Liver (tissue), 9 donors: Measurements from ENCODE around the gene TNPO2. TPM values are rescaled to one million over a fixed set of nuclear protein-coding genes. Genes with fewer than 3 reads are reported as not detected.

Source experiments
- DNase-seq: peaks from one replicate; pipeline ENCODE4 v3.0.0-alpha.2; 2017; ENCODE audit warnings: low spot score
- H3K27ac ChIP-seq, 2 donors: one replicate each; pipeline ENCODE4 v1.7.0; 2013; ENCODE audit warnings: inconsistent platforms in 2 of 2, low read length in 2 of 2, control low read depth in 1 of 2, low read depth in 1 of 2, mild to moderate bottlenecking in 1 of 2
- H3K27me3 ChIP-seq, 4 donors: one replicate each; pipeline versions ENCODE4 v1.6.1 to v1.7.0; 2013; ENCODE audit warnings: low read length in 3 of 4, inconsistent platforms in 1 of 4, mild to moderate bottlenecking in 1 of 4, moderate library complexity in 1 of 4; ENCODE audit not compliant: control insufficient read depth in 4 of 4, insufficient read depth in 4 of 4
- H3K36me3 ChIP-seq, 4 donors: one replicate each; pipeline versions ENCODE4 v1.6.1 to v1.7.0; 2013; ENCODE audit warnings: low read length in 3 of 4, mild to moderate bottlenecking in 3 of 4, low read depth in 1 of 4, moderate library complexity in 1 of 4; ENCODE audit not compliant: control insufficient read depth in 4 of 4, insufficient read depth in 3 of 4
- H3K4me1 ChIP-seq, 4 donors: one replicate each; pipeline versions ENCODE4 v1.6.1 to v1.7.0; 2013; ENCODE audit warnings: low read length in 3 of 4, mild to moderate bottlenecking in 3 of 4, moderate library complexity in 1 of 4; ENCODE audit not compliant: control insufficient read depth in 4 of 4, insufficient read depth in 4 of 4
- H3K4me3 ChIP-seq, 3 donors: one replicate each; pipeline versions ENCODE4 v1.6.1 to v1.7.0; 2013; ENCODE audit warnings: low read length in 3 of 3, control low read depth in 1 of 3, low read depth in 1 of 3, mild to moderate bottlenecking in 1 of 3
- H3K9ac ChIP-seq, 2 donors: one replicate each; pipeline ENCODE4 v1.7.0; 2013; ENCODE audit warnings: low read length in 2 of 2, mild to moderate bottlenecking in 2 of 2, moderate library complexity in 2 of 2, control low read depth in 1 of 2, low read depth in 1 of 2
- H3K9me3 ChIP-seq, 4 donors: one replicate each; pipeline versions ENCODE4 v1.6.1 to v1.7.0; 2013; ENCODE audit warnings: low read length in 3 of 4; ENCODE audit not compliant: control insufficient read depth in 4 of 4
- ATF3 ChIP-seq: IDR thresholded peaks from 2 replicates; pipeline ENCODE4 v1.6.1; 2016; ENCODE audit warnings: antibody characterized with exemption
- CTCF ChIP-seq: fragments of 150-350 bp; IDR thresholded peaks from 2 replicates; pipeline ENCODE4 v1.5.1; 2017; ENCODE audit warnings: improper control_type of control experiment, low read depth, low read length; ENCODE audit not compliant: missing input control
- EGR1 ChIP-seq, 2 donors: IDR thresholded peaks; 2 replicates each; pipeline ENCODE4 v1.6.1; 2016 to 2018; ENCODE audit warnings: antibody characterized with exemption in 2 of 2, low read depth in 2 of 2
- FOXA2 ChIP-seq: IDR thresholded peaks from 2 replicates; pipeline ENCODE4 v1.6.1; 2016; ENCODE audit warnings: antibody characterized with exemption
- GABPA ChIP-seq, 2 donors: IDR thresholded peaks in 1 of 2; conservative IDR thresholded peaks in 1 of 2; 2 replicates each; pipeline ENCODE4 v1.6.1; 2016; ENCODE audit warnings: antibody characterized with exemption in 2 of 2, mild to moderate bottlenecking in 1 of 2, moderate library complexity in 1 of 2
- HNF4A ChIP-seq, 2 donors: conservative IDR thresholded peaks; 2 replicates each; pipeline ENCODE4 v1.6.1; 2016; ENCODE audit warnings: antibody characterized with exemption in 2 of 2, mild to moderate bottlenecking in 2 of 2
- HNF4G ChIP-seq: IDR thresholded peaks from 2 replicates; pipeline ENCODE4 v1.6.1; 2016; ENCODE audit warnings: antibody characterized with exemption
- JUND ChIP-seq, 2 donors: IDR thresholded peaks; 2 replicates each; pipeline ENCODE4 v1.6.1; 2016; ENCODE audit warnings: antibody characterized with exemption in 2 of 2
- MAX ChIP-seq: IDR thresholded peaks from 2 replicates; pipeline ENCODE4 v1.6.1; 2016; ENCODE audit warnings: antibody characterized with exemption
- RAD21 ChIP-seq, 2 donors: IDR thresholded peaks; 2 replicates each; pipeline ENCODE4 v1.6.1; 2016; ENCODE audit warnings: antibody characterized with exemption in 2 of 2, mild to moderate bottlenecking in 2 of 2
- REST ChIP-seq: IDR thresholded peaks from 2 replicates; pipeline ENCODE4 v1.6.1; 2016; ENCODE audit warnings: antibody characterized with exemption, mild to moderate bottlenecking
- RXRA ChIP-seq, 2 donors: IDR thresholded peaks; 2 replicates each; pipeline ENCODE4 v1.6.1; 2017 to 2018; ENCODE audit warnings: antibody characterized with exemption in 2 of 2, mild to moderate bottlenecking in 1 of 2
- SP1 ChIP-seq: IDR thresholded peaks from 2 replicates; pipeline ENCODE4 v1.6.1; 2018; ENCODE audit warnings: antibody characterized with exemption, mild to moderate bottlenecking
- TAF1 ChIP-seq: conservative IDR thresholded peaks from 2 replicates; pipeline ENCODE4 v1.6.1; 2016; ENCODE audit warnings: antibody characterized with exemption, mild to moderate bottlenecking
- YY1 ChIP-seq: IDR thresholded peaks from 2 replicates; pipeline ENCODE4 v1.6.1; 2016; ENCODE audit warnings: antibody characterized with exemption, mild to moderate bottlenecking
- ZBTB33 ChIP-seq: IDR thresholded peaks from 2 replicates; pipeline ENCODE4 v1.6.1; 2016; ENCODE audit warnings: antibody characterized with exemption
- WGBS: extraction: QIAGEN DNeasy Blood & Tissue Kit; methylation state at CpG from one replicate; pipeline ENCODE4 v1.1.7; 2013; 5-methylcytosine and 5-hydroxymethylcytosine counted together
- polyA plus RNA-seq, 2 donors: library from polyadenylated mRNA; stranded (reverse) in 1 of 2; unstranded in 1 of 2; fragments of 200-250 nt in 1 of 2; fragments of >200 nt in 1 of 2; fragmentation: Nextera tagmentation in 1 of 2; extraction: Ambion mirVana in 1 of 2; gene quantifications; one replicate each; pipeline versions ENCODE4 v1.2.1 to v1.2.3, GENCODE V29; 2013 to 2015
- total RNA-seq, 2 donors: library from RNA; depleted of rRNA; stranded (reverse); fragments of >200 nt; gene quantifications; one replicate each; pipeline ENCODE4 v1.2.3, GENCODE V29; 2014
- donor health status: healthy.
- donor health status: healthy.
- donor health status: healthy.
- donor health status: healthy.
- donor health status: healthy.

The TNPO2 gene
- total and polyA plus RNA-seq, 4 donors = 6.3 to 22.2 (median 15.8) TPM

- TF ChIP-seq HNF4G (no peak), MAX (no peak), CTCF (no peak), RXRA (IDR thresholded peaks at IDR 0.05) (no peak), EGR1 (IDR thresholded peaks at IDR 0.05; ENCODE audit: low read depth in 2 of 2) (no peak), ATF3 (no peak), GABPA (IDR thresholded peaks at IDR 0.05 in 1 of 2, conservative IDR thresholded peaks at IDR 0.05 in 1 of 2) (no peak), TAF1 (no peak)
- H3K36me3 ChIP-seq = peaks cover 0 to 11% (median 1%) of the 10 kb centered on the region in 4 donors
- peaks cover 19 to 46% (median 41%) of the 10 kb centered on the region in 4 donors for H3K4me1 ChIP-seq
- peak overlapping the region; percentile 74 to 99 (median 89) for H3K4me3 ChIP-seq
- under 1% methylated on average over 24 of the region's 24 CpGs for WGBS
- no peaks in the 10 kb centered on the region for H3K27me3 ChIP-seq
- H3K9ac ChIP-seq = peak overlapping the region; percentile 88 to 97
- peak overlapping the region; percentile 95 to 96 for H3K27ac ChIP-seq
- peak; percentile 71 for DNase-seq
- H3K9me3 ChIP-seq = no peaks in the 10 kb centered on the region
Observed at GRCh38 chr19:12668932-12669269, 54.8 kb downstream of the TNPO2 start.

- H3K9me3 ChIP-seq = no peaks in the 10 kb centered on the region
- H3K9ac ChIP-seq = peak overlapping the region in 1 of 2 donors; percentile 88
- H3K36me3 ChIP-seq = peaks cover 0 to 17% (median under 1%) of the 10 kb centered on the region in 4 donors
- 76% methylated on average over 8 of the region's 8 CpGs for WGBS
- H3K27me3 ChIP-seq = no peaks in the 10 kb centered on the region
- peaks cover 19 to 46% (median 41%) of the 10 kb centered on the region in 4 donors for H3K4me1 ChIP-seq
- H3K4me3 ChIP-seq = peak overlapping the region; percentile 74 to 99 (median 89)
- no peak for DNase-seq
- TF ChIP-seq YY1 = no peak
- no peak for TF ChIP-seq TAF1
- no peak for TF ChIP-seq EGR1 (IDR thresholded peaks at IDR 0.05; ENCODE audit: low read depth in 2 of 2)
- TF ChIP-seq ATF3 = no peak
- no peak for TF ChIP-seq CTCF
- TF ChIP-seq HNF4A (conservative IDR thresholded peaks at IDR 0.05) = no peak
- H3K27ac ChIP-seq = peak overlapping the region; percentile 95 to 96
Observed at GRCh38 chr19:12668346-12668745, 55.4 kb downstream of the TNPO2 start.

GRCh38 chr19:12667731-12668302, 55.9 kb downstream of the TNPO2 start:
- Histone ChIP-seq H3K4me1 (peaks cover 19 to 46% (median 41%) of the 10 kb centered on the region in 4 donors), H3K27me3 (no peaks in the 10 kb centered on the region), H3K36me3 (peaks cover 0 to 16% (median 2%) of the 10 kb centered on the region in 4 donors), H3K9me3 (no peaks in the 10 kb centered on the region), H3K9ac (no peak overlapping the region), H3K27ac (no peak overlapping the region), H3K4me3 (peak overlapping the region in 1 of 3 donors; percentile 74)
- 90% methylated on average over 4 of the region's 4 CpGs for WGBS
- DNase-seq = no peak
- TF ChIP-seq ZBTB33 (no peak), REST (no peak), JUND (IDR thresholded peaks at IDR 0.05) (no peak), EGR1 (IDR thresholded peaks at IDR 0.05; ENCODE audit: low read depth in 2 of 2) (no peak), FOXA2 (no peak), SP1 (no peak), RAD21 (IDR thresholded peaks at IDR 0.05) (no peak), HNF4G (no peak), TAF1 (no peak)
